HG03039 (cell line): ENCODE data around the gene OVOL2.
"Not testable (repeated sequence)": the region's sequence is repeated elsewhere in the genome, so short reads cannot be mapped to it uniquely, and the experiment has no call there.

Experiments used
- ATAC-seq: cut with Tn5 transposase; IDR thresholded peaks from one replicate; pipeline ENCODE4 v1.9.1; 2021; ENCODE audit warnings: mild to moderate bottlenecking, moderate library complexity; ENCODE audit not compliant: unreplicated experiment

Gene OVOL2

GRCh38 chr20:18057101-18057993 is at the start of gene OVOL2:
OVOL2 (minus strand) TSS chr20:18057916; CDS start chr20:18057634, 282 bp downstream.
- no peak for ATAC-seq

- no peak for ATAC-seq
Observed at GRCh38 chr20:18103497-18103896, 45.8 kb upstream of the OVOL2 start.

DNA sequence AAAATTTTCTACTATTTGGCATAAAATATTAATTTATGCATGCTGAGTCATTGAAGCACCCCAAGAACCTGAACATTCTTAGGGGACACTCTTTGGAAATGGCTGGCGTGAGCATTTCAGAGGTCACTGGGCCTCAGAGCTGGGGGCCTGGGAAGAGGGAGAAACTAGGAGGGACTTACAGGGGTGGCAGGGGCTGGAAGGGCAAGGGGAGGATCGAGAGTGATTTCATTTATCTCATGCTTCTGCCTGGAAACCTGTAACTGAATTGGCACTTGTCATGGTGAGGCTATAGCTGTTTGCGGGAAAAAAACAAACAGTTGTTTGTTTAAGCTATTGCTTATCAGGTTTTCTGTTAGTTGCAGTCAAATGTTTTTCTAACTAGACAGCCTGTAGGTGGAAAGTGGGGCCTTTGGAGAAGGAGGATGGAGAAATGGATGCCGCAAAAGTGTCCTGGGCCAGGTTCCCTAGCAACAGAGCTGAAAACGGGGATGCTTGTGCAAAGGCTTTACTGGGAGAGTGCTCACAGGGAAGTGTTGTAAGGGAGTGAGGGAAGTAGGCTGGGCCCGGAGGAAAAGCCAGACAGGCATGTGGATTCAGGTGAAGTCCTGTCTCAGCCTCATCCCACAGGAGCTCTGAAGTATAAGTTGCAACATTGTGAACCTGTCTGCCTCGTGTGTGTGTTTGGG is 43.6 kb upstream of the OVOL2 start:
- no peak for ATAC-seq

DNA sequence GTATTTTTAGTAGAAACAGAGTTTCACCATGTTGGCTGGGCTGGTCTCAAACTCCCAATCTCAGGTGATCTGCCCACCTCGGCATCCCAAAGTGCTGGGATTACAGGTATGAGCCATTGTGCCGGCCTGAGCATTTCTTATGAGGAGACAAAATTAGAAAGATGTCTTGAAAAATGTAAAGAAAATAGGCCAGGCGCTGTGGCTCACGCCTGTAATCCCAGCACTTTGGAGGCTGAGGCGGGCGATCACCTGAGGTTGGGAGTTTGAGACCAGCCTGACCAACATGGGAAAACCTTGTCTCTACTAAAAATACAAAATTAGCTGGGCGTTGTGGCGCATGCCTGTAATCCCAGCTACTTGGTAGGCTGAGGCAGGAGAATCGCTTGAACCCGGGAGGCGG is 42.9 kb upstream of the OVOL2 start:
- not testable (repeated sequence) for ATAC-seq

DNA sequence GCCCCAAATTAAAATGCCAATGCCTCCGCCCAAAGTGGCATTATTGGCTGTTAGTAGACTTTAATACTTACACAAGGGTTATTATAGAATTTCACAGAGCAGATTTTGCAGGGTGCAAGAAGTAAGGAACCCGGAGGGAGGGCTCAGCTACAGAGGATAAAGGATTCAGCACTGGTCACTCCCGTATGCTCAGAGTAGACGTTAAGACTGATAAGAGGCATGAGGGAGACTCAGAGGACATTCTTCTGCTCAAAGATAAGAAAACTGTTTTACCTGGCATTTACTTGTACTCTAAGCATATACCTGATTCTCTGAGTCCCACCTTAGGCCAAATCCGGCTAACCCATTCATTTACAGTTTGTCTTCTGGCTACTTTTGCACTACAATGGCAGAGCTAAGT is 36.5 kb upstream of the OVOL2 start:
- no peak for ATAC-seq

- no peak for ATAC-seq
Observed at GRCh38 chr20:18093388-18093787, 35.7 kb upstream of the OVOL2 start.

GRCh38 chr20:18092890-18093289 is 35.2 kb upstream of the OVOL2 start:
- ATAC-seq, result no peak

DNA sequence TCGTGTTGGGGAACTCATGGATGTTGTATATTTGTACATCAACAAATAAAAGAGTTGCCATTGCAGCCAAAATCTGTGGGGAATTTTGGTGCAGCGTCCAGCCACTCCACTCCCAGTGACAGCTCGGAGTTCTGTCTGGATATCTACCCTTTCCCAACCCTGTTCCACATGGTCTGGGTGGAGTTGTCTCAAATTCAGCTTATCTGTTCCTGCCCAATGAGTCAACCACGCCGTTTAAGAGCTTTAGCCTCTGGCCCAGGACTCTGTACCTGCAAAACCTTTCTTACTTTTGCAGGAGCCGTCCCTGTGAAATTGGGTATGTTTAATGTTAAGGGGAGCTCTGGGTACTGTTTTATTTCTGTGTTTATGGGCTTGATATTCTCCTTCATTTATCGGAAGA is 33.9 kb upstream of the OVOL2 start:
- no peak for ATAC-seq

DNA sequence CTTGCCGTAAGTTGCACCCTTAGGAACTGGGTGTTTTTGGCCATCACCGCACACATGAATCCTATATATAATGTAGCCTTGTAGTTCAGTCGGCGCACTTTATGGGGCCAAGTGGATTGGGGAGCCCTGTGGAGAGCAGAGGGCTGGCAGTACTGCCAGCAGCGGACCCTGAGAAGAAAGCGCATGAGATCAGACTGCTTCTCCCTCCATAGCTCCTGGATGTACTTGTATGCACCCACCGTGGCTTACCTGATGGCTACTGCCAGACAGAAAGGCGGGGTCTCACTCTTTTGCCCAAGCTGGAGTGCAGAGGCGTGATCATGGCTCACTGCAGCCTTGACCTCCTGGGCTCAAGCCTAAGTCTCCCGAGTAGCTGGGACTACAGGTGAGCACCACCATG is 32.8 kb upstream of the OVOL2 start:
- ATAC-seq, result no peak

- ATAC-seq, result no peak
Observed at GRCh38 chr20:18090044-18090443, 32.3 kb upstream of the OVOL2 start.

DNA sequence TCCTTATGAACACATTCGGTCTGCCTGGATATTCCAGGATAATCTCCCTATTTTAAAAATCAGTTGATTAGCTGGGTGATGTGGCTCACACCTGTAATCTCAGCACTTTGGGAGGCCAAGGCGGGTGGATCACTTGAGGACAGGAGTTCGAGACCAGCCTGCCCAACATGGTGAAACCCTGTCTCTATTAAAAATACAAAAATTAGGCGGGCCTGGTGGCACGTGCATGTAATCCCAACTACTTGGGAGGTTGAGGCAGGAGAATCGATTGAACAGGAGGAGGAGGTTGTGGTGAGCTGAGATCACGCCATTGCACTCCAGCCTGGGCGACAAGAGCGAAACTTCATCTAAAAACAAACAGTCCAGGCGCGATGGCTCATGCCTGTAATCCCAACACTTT is 31.1 kb upstream of the OVOL2 start:
- ATAC-seq, result not testable (repeated sequence)

- not testable (repeated sequence) for ATAC-seq
Observed at GRCh38 chr20:18088298-18088697, 30.6 kb upstream of the OVOL2 start.

DNA sequence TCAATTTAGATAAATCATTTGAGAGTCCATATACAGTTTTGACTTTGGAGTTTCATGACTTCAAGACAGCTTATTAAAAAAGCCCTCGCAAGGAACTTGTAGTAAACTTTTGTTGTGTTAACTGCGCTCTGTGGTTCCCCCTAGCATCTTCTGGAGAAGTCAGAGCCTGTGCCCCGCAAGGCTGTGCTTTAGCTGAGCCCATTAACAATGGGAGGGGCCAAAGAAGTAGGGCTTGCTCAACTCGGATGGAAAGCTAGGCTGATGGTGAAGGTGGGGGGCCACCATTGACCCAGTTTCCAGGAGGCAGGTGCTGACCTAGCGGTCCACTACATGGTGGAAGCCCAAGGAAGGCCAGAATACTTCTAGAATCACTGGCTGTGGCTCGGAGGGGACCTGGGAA is 29.3 kb upstream of the OVOL2 start:
- no peak for ATAC-seq

- ATAC-seq, result not testable (repeated sequence)
Observed at GRCh38 chr20:18080836-18081235, 23.1 kb upstream of the OVOL2 start.

DNA sequence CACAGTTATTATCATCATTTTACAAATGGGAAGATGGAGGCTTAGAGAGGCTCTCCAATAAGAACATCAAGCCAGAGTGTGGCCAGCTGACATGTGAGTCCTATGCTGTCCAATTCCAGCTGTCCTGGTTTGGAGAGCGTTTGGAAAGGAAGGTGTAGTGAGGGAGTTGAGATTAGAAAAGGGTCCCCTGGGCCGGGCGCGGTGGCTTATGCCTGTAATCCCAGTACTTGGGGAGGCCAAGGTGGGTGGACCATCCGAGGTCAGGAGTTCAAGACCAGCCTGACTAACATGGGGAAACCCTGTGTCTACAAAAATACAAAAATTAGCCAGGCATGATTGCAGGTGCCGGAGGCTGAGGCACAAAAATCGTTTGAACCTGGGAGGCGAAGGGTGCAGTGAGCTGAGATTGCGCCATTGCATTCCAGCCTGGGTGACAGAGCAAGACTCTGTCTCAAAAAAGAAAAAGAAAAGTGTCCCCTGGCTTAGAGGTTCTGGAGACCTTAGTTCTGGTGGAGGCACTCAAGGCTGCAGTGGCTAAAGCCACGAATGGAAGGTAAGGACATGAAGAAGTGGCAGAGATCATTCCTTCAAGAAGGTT is 22.1 kb upstream of the OVOL2 start:
- ATAC-seq, result no peak

- no peak for ATAC-seq
Observed at GRCh38 chr20:18077157-18077556, 19.4 kb upstream of the OVOL2 start.

GRCh38 chr20:18072532-18072931 is 14.8 kb upstream of the OVOL2 start:
- no peak for ATAC-seq

DNA sequence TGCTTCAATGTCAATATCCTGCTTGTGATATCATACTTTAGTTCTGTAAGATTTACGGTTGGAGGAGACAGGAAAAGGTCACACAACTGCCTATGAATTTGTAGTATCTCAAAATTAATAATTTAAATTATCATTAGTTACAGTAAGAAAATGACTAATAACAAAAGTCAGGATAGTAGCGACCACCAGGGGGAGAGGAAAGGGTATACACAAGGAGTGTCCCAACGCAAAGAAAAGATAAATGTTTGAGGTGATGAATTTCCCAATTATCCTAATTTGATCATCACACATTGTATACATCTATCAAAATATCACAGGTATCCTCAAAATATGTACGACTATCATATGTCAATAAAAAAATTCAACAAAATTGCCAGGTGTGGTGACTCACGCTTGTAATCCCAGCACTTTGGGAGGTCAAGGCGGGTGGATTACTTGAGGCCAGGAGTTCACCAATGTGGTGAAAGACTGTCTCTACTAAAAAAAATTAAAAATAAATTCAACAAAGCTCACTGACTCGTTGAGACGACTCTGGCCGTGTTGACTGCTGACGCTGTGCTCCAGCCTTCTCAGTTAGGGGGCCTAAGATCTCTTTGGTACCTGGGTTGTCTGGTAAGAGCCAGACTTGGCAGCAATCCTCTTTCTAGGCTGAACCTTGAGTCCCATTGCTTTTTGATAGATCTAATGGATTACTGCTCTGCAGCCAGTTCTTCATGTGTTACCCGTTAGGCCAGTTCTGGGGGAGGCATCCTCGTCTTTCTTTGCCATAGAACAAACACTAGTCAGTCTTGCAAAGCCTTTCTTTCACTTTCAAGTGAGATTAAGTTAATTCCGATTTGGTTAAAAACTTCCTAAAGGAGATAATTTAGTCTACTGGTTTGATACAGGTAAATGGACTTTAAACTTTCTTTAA is 9.0 kb upstream of the OVOL2 start:
- ATAC-seq, result no peak

DNA sequence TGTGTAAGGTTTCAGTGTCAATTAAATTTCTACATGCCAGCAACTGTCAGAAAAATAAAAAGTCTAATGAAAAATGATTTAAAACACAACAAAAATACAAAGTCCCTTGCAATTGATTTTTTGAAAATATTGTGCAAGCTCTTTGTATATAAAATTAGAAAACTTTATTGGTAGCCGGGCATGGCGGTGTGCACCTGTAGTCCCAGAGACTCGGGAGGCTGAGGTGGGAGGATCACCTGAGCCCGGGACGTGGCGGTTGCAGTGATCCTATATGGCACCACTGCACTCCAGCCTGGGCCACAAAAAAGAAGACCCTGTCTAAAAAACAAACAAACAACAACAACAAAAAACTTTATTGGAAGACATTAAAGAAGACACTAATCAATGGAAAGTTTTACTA is 6.0 kb upstream of the OVOL2 start:
- ATAC-seq, result no peak

DNA sequence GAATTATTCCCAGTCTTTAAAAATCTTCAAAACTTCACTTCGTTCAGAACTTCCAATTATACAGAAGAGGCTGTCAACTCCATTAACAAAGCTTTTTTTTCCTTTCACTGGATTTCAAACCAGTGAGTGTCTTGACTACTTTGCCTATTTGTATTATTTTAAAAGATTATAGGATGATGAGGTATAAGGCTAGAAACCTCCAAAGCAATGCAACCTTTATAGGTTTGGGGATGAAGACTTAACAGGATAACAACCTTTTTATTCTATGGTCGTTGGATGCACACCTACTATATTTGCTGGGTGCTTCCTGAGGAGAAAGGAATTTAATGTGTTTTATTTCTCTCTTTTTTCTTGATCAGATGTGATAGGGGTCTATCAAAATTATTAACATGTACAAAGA is 1.9 kb upstream of the OVOL2 start:
- no peak for ATAC-seq
